Measurements from ENCODE around the gene SANBR. TPM values are rescaled to one million over a fixed set of nuclear protein-coding genes. Genes with fewer than 3 reads are reported as not detected.

SANBR gene
- 27.3 TPM for total RNA-seq (ENCODE audit: unreplicated experiment)
- long read RNA-seq, partial matches to known transcripts = 3 of 5 reads
- long read RNA-seq, other reads (novel, unspliced or antisense) = 2 of 5 reads

DNA sequence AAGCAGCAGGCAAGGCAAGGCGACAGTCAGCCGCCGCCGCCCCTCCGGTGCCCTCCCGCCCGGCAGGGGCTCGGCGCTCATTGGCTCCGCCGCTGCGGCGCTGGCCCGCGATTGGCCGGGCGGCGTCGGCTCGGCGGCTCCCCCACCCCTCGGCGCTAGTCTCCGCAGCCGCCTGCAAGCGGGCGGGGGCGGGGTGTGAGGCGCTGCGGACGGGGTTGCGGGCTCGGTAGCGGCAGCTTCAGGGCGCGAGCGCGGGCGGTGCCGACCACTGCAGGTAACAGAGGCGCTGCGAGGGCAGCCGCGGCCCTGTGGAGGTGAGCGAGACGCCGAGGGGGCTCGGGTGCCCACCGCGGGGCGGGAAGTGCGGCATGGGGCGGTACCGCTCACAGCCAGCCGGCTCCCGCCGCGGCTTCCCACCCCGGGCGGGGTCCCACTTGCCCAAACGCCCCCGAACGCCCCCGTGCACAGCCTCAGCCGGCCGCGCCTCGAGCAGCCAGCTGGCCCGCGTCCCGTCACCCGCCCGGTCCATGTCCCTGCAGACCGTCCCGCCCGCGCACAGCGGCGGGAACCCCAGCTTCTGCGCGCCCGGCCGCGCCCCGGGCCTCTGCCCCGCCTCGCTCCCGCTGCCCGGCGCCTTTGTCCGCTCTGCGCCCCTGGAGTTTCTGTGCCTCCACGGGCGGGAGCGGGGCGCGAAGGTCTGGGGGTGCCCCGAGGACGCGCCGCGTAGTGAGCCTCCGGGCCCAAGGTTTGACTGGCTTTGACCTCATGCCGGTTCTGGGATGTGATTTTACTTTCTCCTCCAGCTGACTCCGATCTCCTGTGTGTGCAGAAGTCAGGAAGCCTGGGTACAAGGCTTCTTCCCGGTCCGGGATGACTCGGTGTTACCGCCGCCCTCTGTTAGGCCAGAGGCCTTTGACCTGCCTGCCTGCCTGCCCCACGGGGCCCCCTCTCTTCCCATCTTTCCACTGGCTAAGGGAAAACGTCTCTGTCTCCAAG lies at the start of gene SANBR:
Gene SANBR (plus strand): TSS at position 158 of the 996 bp plus-strand sequence. CDS start 4,480 bp downstream, outside the sequence.
- peak within 1 kb of the TSS; percentile 99 for H3K4me3 Mint-ChIP-seq (ENCODE audit: unreplicated experiment)
- peak; percentile 92 for DNase-seq (ENCODE audit: low spot score)
- H3K4me1 Mint-ChIP-seq (ENCODE audit: unreplicated experiment) = peaks cover 9% of the 10 kb centered on the region
- H3K27ac Mint-ChIP-seq (ENCODE audit: unreplicated experiment) = peak within 1 kb of the TSS; percentile 96
- no peaks in the 10 kb centered on the region for H3K9me3 Mint-ChIP-seq (ENCODE audit: unreplicated experiment)
- H3K27me3 Mint-ChIP-seq (ENCODE audit: unreplicated experiment) = peaks cover 4% of the 10 kb centered on the region
- no peak for TF ChIP-seq CTCF (IDR thresholded peaks at IDR 0.05; ENCODE audit: unreplicated experiment)
- H3K36me3 Mint-ChIP-seq (ENCODE audit: low read depth, unreplicated experiment) = peaks cover 7% of the 10 kb centered on the region

GRCh38 chr2:61015976-61016375 lies 49.7 kb upstream of the SANBR start:
- Mint-ChIP-seq H3K4me3 (ENCODE audit: unreplicated experiment) (peak overlapping the region; percentile 100), H3K27me3 (ENCODE audit: unreplicated experiment) (peaks cover 3% of the 10 kb centered on the region), H3K4me1 (ENCODE audit: unreplicated experiment) (peaks cover 18% of the 10 kb centered on the region), H3K27ac (ENCODE audit: unreplicated experiment) (no peak overlapping the region), H3K36me3 (ENCODE audit: low read depth, unreplicated experiment) (peaks cover 8% of the 10 kb centered on the region), H3K9me3 (ENCODE audit: unreplicated experiment) (no peaks in the 10 kb centered on the region)
- no peak for TF ChIP-seq CTCF (IDR thresholded peaks at IDR 0.05; ENCODE audit: unreplicated experiment)
- DNase-seq (ENCODE audit: low spot score) = no peak

GRCh38 chr2:61016392-61017002 lies 49.2 kb upstream of the SANBR start:
- no peak for DNase-seq (ENCODE audit: low spot score)
- peaks cover 18% of the 10 kb centered on the region for H3K4me1 Mint-ChIP-seq (ENCODE audit: unreplicated experiment)
- no peaks in the 10 kb centered on the region for H3K9me3 Mint-ChIP-seq (ENCODE audit: unreplicated experiment)

DNA sequence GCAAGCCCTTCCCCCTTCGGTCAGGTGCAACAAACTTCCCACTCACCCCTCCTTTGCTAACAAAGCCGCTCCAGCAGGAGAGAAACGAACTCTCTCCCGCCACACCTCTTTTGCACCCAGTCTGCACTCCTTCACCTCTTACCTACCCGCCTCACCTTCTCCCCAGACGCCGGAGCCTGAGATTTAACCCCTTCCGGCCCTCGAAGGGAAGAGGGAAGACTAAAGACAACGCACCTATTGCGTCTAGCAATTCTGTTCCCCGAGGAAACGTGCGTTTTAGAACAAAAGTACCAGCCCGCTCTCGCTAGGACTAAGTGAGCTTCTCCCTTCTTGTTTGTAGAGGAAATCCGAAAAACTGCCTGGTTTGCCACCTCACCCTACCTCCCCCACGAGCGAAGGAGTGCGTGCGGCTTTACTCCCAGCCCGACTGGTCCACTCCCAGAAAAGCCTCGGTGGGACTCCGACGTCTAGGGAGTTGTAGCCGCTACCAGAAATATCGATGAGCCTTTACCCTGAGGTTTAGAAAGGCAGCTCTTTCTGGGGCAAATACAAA lies 48.6 kb upstream of the SANBR start:
- DNase-seq (ENCODE audit: low spot score) = peak; percentile 51
- no peak for TF ChIP-seq CTCF (IDR thresholded peaks at IDR 0.05; ENCODE audit: unreplicated experiment)
- peaks cover 19% of the 10 kb centered on the region for H3K36me3 Mint-ChIP-seq (ENCODE audit: low read depth, unreplicated experiment)
- H3K27me3 Mint-ChIP-seq (ENCODE audit: unreplicated experiment) = peaks cover 3% of the 10 kb centered on the region
- no peaks in the 10 kb centered on the region for H3K9me3 Mint-ChIP-seq (ENCODE audit: unreplicated experiment)
- peaks cover 18% of the 10 kb centered on the region for H3K4me1 Mint-ChIP-seq (ENCODE audit: unreplicated experiment)
- peak overlapping the region; percentile 100 for H3K4me3 Mint-ChIP-seq (ENCODE audit: unreplicated experiment)
- peak overlapping the region; percentile 98 for H3K27ac Mint-ChIP-seq (ENCODE audit: unreplicated experiment)

More at GRCh38 chr2:61016392-61017002, 49.2 kb upstream of the SANBR start:
- TF ChIP-seq CTCF (IDR thresholded peaks at IDR 0.05; ENCODE audit: unreplicated experiment) = no peak
- Mint-ChIP-seq H3K27me3 (ENCODE audit: unreplicated experiment) (peaks cover 3% of the 10 kb centered on the region), H3K4me3 (ENCODE audit: unreplicated experiment) (peak overlapping the region; percentile 100), H3K27ac (ENCODE audit: unreplicated experiment) (peak overlapping the region; percentile 98), H3K36me3 (ENCODE audit: low read depth, unreplicated experiment) (peaks cover 13% of the 10 kb centered on the region)

Data from endothelial cell (in vitro differentiated cells).